Neural cell (in vitro differentiated cells): ENCODE results near the gene RORC.

ENCODE experiments used
- POLR2AphosphoS5 ChIP-seq: IDR thresholded peaks from 2 replicates; pipeline ENCODE4 v1.6.1; 2012
- TAF1 ChIP-seq: IDR thresholded peaks from 2 replicates; pipeline ENCODE4 v1.6.1; 2012; ENCODE audit warnings: low read depth
- TF ChIP-seq, protein P1 (sequence below): fragments of 450-650 bp; IDR thresholded peaks from 2 replicates; pipeline ENCODE4 v1.5.1; 2014; ENCODE audit warnings: antibody characterized with exemption, mild to moderate bottlenecking, moderate library complexity; ENCODE audit not compliant: poor library complexity, severe bottlenecking
- TF ChIP-seq, protein P2 (sequence below): IDR thresholded peaks from 2 replicates; pipeline ENCODE4 v1.6.1; 2012; ENCODE audit warnings: borderline replicate concordance

DNA sequence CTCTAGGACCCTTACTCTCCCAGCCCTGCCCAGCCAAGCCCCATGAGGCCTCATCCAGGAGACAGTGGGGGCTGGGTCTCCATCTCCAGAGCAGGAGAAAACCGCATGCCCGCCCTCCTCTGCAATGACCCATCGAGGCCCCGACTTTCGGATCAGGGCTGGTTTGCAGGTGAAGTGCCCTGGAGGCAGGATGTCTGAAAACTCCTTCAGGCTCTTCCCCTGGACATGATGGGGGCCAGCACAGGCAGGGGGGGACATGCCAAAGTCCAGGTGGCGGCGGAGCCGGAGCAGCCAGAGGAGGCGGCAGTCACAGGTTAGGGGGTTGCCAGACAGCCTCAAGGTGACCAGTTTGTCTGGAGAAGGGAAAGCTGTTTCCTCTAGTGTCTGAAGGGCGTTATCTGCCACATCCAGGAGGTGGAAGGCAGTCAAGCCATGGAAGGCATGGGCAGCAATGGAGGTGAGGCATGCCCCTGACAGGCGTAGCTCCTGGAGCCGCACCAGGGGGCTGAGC, 30.2 kb downstream of the RORC start:
- no peak for TF ChIP-seq POLR2AphosphoS5
- TF ChIP-seq, protein P1, sequence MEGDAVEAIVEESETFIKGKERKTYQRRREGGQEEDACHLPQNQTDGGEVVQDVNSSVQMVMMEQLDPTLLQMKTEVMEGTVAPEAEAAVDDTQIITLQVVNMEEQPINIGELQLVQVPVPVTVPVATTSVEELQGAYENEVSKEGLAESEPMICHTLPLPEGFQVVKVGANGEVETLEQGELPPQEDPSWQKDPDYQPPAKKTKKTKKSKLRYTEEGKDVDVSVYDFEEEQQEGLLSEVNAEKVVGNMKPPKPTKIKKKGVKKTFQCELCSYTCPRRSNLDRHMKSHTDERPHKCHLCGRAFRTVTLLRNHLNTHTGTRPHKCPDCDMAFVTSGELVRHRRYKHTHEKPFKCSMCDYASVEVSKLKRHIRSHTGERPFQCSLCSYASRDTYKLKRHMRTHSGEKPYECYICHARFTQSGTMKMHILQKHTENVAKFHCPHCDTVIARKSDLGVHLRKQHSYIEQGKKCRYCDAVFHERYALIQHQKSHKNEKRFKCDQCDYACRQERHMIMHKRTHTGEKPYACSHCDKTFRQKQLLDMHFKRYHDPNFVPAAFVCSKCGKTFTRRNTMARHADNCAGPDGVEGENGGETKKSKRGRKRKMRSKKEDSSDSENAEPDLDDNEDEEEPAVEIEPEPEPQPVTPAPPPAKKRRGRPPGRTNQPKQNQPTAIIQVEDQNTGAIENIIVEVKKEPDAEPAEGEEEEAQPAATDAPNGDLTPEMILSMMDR: no peak
- TF ChIP-seq, protein P2, sequence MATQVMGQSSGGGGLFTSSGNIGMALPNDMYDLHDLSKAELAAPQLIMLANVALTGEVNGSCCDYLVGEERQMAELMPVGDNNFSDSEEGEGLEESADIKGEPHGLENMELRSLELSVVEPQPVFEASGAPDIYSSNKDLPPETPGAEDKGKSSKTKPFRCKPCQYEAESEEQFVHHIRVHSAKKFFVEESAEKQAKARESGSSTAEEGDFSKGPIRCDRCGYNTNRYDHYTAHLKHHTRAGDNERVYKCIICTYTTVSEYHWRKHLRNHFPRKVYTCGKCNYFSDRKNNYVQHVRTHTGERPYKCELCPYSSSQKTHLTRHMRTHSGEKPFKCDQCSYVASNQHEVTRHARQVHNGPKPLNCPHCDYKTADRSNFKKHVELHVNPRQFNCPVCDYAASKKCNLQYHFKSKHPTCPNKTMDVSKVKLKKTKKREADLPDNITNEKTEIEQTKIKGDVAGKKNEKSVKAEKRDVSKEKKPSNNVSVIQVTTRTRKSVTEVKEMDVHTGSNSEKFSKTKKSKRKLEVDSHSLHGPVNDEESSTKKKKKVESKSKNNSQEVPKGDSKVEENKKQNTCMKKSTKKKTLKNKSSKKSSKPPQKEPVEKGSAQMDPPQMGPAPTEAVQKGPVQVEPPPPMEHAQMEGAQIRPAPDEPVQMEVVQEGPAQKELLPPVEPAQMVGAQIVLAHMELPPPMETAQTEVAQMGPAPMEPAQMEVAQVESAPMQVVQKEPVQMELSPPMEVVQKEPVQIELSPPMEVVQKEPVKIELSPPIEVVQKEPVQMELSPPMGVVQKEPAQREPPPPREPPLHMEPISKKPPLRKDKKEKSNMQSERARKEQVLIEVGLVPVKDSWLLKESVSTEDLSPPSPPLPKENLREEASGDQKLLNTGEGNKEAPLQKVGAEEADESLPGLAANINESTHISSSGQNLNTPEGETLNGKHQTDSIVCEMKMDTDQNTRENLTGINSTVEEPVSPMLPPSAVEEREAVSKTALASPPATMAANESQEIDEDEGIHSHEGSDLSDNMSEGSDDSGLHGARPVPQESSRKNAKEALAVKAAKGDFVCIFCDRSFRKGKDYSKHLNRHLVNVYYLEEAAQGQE: no peak
- TF ChIP-seq TAF1: no peak
